ENCODE measurements around the gene HMOX1.

The HMOX1 gene

GRCh38 chr22:35422936-35423335 lies 42.0 kb downstream of the HMOX1 start:
- no peak overlapping the region for H3K27ac ChIP-seq (ENCODE audit: low read depth, low read length)

GRCh38 chr22:35424081-35424480 lies 43.2 kb downstream of the HMOX1 start:
- peaks cover 10% of the 10 kb centered on the region for H3F3A ChIP-seq (ENCODE audit: control insufficient read depth, insufficient read depth)
- no peaks in the 10 kb centered on the region for H3K4me1 ChIP-seq (ENCODE audit: control insufficient read depth, low read length)
- no peak overlapping the region for H3K27ac ChIP-seq (ENCODE audit: low read depth, low read length)
- H3K79me2 ChIP-seq (ENCODE audit: control insufficient read depth, low read length), result peaks cover 9% of the 10 kb centered on the region
- H3K9me2 ChIP-seq (replicated peaks; ENCODE audit: control insufficient read depth, low read length), result no peaks in the 10 kb centered on the region
- no peak overlapping the region for H3K4me2 ChIP-seq (ENCODE audit: low read length)
- H3K9me3 ChIP-seq (ENCODE audit: control insufficient read depth, insufficient read depth, low read length), result no peaks in the 10 kb centered on the region
- no peaks in the 10 kb centered on the region for H3K27me3 ChIP-seq (ENCODE audit: control insufficient read depth, low read length)
- H4K20me1 ChIP-seq (ENCODE audit: control insufficient read depth, insufficient read depth, low read depth, low read length), result peaks cover 6% of the 10 kb centered on the region; the same call in 1 of the 2 replicates
- no peak for TF ChIP-seq CTCF (IDR thresholded peaks at IDR 0.05; ENCODE audit: low read depth, low read length, poor library complexity, severe bottlenecking)
- no peak for TF ChIP-seq EZH2phosphoT487 (IDR thresholded peaks at IDR 0.05; ENCODE audit: borderline replicate concordance, low read length)
- peaks cover 87% of the 10 kb centered on the region for H3K36me3 ChIP-seq (ENCODE audit: control insufficient read depth, low read length)
- H3K4me3 ChIP-seq (ENCODE audit: low read length), result no peak overlapping the region

More at GRCh38 chr22:35422936-35423335, 42.0 kb downstream of the HMOX1 start:
- Histone ChIP-seq H3K4me3 (ENCODE audit: low read length) (no peak overlapping the region), H3K36me3 (ENCODE audit: control insufficient read depth, low read length) (peaks cover 89% of the 10 kb centered on the region), H3K4me2 (ENCODE audit: low read length) (no peak overlapping the region), H3K79me2 (ENCODE audit: control insufficient read depth, low read length) (peaks cover 9% of the 10 kb centered on the region), H4K20me1 (ENCODE audit: control insufficient read depth, insufficient read depth, low read depth, low read length) (peaks cover 6% of the 10 kb centered on the region; the same call in 1 of the 2 replicates), H3K27me3 (ENCODE audit: control insufficient read depth, low read length) (no peaks in the 10 kb centered on the region), H3K4me1 (ENCODE audit: control insufficient read depth, low read length) (no peaks in the 10 kb centered on the region), H3F3A (ENCODE audit: control insufficient read depth, insufficient read depth) (peaks cover 10% of the 10 kb centered on the region), H3K9me3 (ENCODE audit: control insufficient read depth, insufficient read depth, low read length) (no peaks in the 10 kb centered on the region), H3K9me2 (replicated peaks; ENCODE audit: control insufficient read depth, low read length) (no peaks in the 10 kb centered on the region)
- TF ChIP-seq CTCF (IDR thresholded peaks at IDR 0.05; ENCODE audit: low read depth, low read length, poor library complexity, severe bottlenecking), result no peak
- no peak for TF ChIP-seq EZH2phosphoT487 (IDR thresholded peaks at IDR 0.05; ENCODE audit: borderline replicate concordance, low read length)

DNA sequence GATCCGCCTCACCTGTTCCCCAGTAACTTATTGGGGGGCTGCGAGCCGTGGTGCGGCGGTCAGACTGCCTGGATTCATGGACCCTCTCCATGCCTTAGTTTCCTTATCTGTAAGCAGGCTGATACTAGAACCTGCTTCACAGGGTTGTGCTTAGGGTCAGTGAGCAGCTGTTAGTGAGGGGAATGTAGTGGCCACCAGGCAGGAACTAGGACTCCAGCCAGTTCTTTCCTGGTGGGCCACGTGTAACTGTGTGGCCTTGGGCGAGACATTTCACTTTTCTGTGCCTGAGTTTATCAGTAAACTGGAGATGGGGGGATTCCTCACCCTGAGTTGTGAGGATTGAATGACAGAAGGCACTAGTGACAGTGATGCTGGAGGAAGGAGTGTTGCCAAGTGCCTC lies 43.9 kb downstream of the HMOX1 start:
- H3K4me2 ChIP-seq (ENCODE audit: low read length), result no peak overlapping the region

More for the DNA sequence above, 43.9 kb downstream of the HMOX1 start:
- Histone ChIP-seq H3K79me2 (ENCODE audit: control insufficient read depth, low read length) (peaks cover 9% of the 10 kb centered on the region), H3K4me1 (ENCODE audit: control insufficient read depth, low read length) (no peaks in the 10 kb centered on the region), H3K27ac (ENCODE audit: low read depth, low read length) (no peak overlapping the region), H4K20me1 (ENCODE audit: control insufficient read depth, insufficient read depth, low read depth, low read length) (peaks cover 6% of the 10 kb centered on the region; the same call in 1 of the 2 replicates), H3K36me3 (ENCODE audit: control insufficient read depth, low read length) (peaks cover 83% of the 10 kb centered on the region), H3K4me3 (ENCODE audit: low read length) (no peak overlapping the region), H3K9me3 (ENCODE audit: control insufficient read depth, insufficient read depth, low read length) (no peaks in the 10 kb centered on the region), H3K9me2 (replicated peaks; ENCODE audit: control insufficient read depth, low read length) (no peaks in the 10 kb centered on the region), H3K27me3 (ENCODE audit: control insufficient read depth, low read length) (no peaks in the 10 kb centered on the region), H3F3A (ENCODE audit: control insufficient read depth, insufficient read depth) (peaks cover 14% of the 10 kb centered on the region)
- TF ChIP-seq EZH2phosphoT487 (IDR thresholded peaks at IDR 0.05; ENCODE audit: borderline replicate concordance, low read length) (no peak), CTCF (IDR thresholded peaks at IDR 0.05; ENCODE audit: low read depth, low read length, poor library complexity, severe bottlenecking) (no peak)

Measured in DOHH2 (cell line).